Muscle layer of colon (tissue), 2 donors: Measurements from ENCODE around the gene AMY2B.
"Not testable (repeated sequence)": the region's sequence is repeated elsewhere in the genome, so short reads cannot be mapped to it uniquely, and the experiment has no call there.

Source experiments
- H3K27ac ChIP-seq: one replicate; pipeline ENCODE4 v1.7.0; 2013; ENCODE audit warnings: low read depth, mild to moderate bottlenecking, low read length, moderate library complexity
- H3K27me3 ChIP-seq, 2 donors: one replicate each; pipeline ENCODE4 v1.7.0; 2013; ENCODE audit warnings: low read length in 2 of 2, mild to moderate bottlenecking in 2 of 2; ENCODE audit not compliant: insufficient read depth in 2 of 2, control insufficient read depth in 1 of 2
- H3K36me3 ChIP-seq: one replicate; pipeline ENCODE4 v1.7.0; 2013; ENCODE audit warnings: mild to moderate bottlenecking, low read length; ENCODE audit not compliant: insufficient read depth
- H3K4me1 ChIP-seq: one replicate; pipeline ENCODE4 v1.7.0; 2013; ENCODE audit warnings: mild to moderate bottlenecking, low read length; ENCODE audit not compliant: insufficient read depth
- H3K4me3 ChIP-seq, 2 donors: one replicate each; pipeline ENCODE4 v1.7.0; 2013; ENCODE audit warnings: low read length in 2 of 2, low read depth in 1 of 2, mild to moderate bottlenecking in 1 of 2, moderate library complexity in 1 of 2
- H3K9ac ChIP-seq: one replicate; pipeline ENCODE4 v1.7.0; 2013; ENCODE audit warnings: low read length
- H3K9me3 ChIP-seq: one replicate; pipeline ENCODE4 v1.7.0; 2013; ENCODE audit warnings: mild to moderate bottlenecking, low read length
- donor health status: abdominal sarcoma.
- donor health status: Adenocarcinoma of cecum.

The AMY2B gene

GRCh38 chr1:103561643-103562395, 9.6 kb upstream of the AMY2B start:
- H3K9ac ChIP-seq = no peak overlapping the region
- no peak overlapping the region for H3K4me3 ChIP-seq
- no peaks in the 10 kb centered on the region for H3K9me3 ChIP-seq
- H3K4me1 ChIP-seq = no peaks in the 10 kb centered on the region
- no peak overlapping the region for H3K27ac ChIP-seq
- no peaks in the 10 kb centered on the region for H3K27me3 ChIP-seq
- H3K36me3 ChIP-seq = no peaks in the 10 kb centered on the region

DNA sequence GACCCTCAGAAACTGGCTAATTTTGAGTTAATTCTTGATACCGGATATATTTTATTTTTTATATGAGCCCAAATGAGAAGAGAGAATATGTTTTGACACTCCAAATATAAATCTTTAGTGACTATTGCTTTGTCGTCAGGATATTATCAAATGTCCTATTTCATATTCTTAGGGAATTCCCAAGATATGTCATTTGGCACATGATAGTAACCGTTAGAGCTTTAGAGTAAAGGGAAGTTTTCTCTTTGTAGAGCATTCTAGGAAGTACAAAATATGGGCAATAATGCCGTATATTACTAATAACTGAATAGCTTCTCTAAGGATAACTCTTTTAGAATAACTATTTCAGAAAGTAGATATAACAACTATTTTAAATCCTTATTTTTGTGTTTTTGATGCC, 8.3 kb upstream of the AMY2B start:
- Histone ChIP-seq H3K4me3 (no peak overlapping the region), H3K27me3 (no peaks in the 10 kb centered on the region), H3K4me1 (no peaks in the 10 kb centered on the region)

DNA sequence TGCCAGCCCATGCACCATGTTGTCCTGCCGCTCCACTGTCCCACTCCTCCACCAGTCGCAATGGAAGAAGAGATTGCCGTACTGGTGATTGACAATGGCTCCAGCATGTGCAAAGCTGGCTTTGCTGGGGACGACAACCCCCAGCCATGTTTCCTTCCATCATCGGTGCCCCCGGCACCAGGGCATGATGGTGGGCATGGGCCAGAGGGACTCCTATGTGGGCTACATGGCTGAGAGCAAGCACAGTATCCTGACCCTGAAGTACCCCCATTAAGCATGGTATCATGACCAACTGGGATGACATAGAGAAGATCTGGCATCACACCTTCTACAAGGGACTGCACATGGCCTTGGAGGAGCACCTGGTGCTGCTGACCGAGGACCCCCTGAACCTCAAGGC, 1.9 kb upstream of the AMY2B start:
- Histone ChIP-seq H3K36me3 (no peaks in the 10 kb centered on the region), H3K9me3 (no peaks in the 10 kb centered on the region), H3K9ac (no peak overlapping the region), H3K4me3 (no peak overlapping the region), H3K4me1 (no peaks in the 10 kb centered on the region), H3K27ac (no peak overlapping the region), H3K27me3 (no peaks in the 10 kb centered on the region)

More for the DNA sequence above, 8.3 kb upstream of the AMY2B start:
- Histone ChIP-seq H3K9ac (no peak overlapping the region), H3K27ac (no peak overlapping the region), H3K36me3 (no peaks in the 10 kb centered on the region), H3K9me3 (no peaks in the 10 kb centered on the region)

DNA sequence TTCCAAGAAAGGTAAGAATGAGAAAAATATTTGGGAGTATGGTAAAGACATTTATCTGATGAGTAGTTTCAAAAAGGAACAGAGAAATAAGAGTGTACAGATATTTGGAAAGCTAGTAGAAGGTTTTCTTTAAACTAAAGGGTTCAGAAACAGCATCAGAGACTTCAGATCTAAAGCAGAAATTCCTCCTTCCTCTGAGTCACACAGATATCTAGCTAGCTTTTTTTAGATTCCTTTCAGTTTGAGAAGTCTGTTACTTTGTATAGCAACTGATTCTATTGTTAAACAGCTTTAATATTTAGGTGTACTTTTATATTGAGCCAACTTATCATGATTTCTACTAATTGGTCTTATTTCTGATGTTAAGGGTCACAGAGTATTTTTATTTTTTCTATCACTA, 4.7 kb downstream of the AMY2B start:
- no peaks in the 10 kb centered on the region for H3K4me1 ChIP-seq
- no peaks in the 10 kb centered on the region for H3K9me3 ChIP-seq
- H3K27me3 ChIP-seq = no peaks in the 10 kb centered on the region
- H3K27ac ChIP-seq = no peak overlapping the region
- no peak overlapping the region for H3K4me3 ChIP-seq
- H3K36me3 ChIP-seq = no peaks in the 10 kb centered on the region
- no peak overlapping the region for H3K9ac ChIP-seq

DNA sequence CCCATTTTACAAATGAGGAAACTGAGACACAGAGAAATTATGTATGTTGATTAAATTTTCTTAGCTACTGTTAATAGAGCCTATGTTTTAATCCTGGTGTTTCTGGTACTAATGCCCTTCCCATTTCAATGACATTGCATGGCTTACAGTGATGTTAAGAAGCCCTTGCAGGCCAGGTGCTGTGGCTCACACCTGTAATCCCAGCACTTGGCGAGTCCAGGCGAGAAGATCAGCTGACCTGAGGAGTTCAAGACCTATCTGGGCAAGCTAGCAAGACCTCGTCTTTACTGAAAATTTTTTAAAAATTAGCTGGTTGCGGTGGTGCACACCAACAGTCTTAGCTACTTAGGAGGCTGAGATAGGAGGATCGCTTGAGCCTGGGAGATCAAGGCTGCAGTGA, 5.4 kb downstream of the AMY2B start:
- H3K27ac ChIP-seq, H3K36me3 ChIP-seq, H3K4me1 ChIP-seq, H3K9ac ChIP-seq, H3K27me3 ChIP-seq, H3K9me3 ChIP-seq, H3K4me3 ChIP-seq: not testable (repeated sequence)

- Histone ChIP-seq H3K9ac (no peak overlapping the region), H3K9me3 (no peaks in the 10 kb centered on the region), H3K4me3 (no peak overlapping the region), H3K36me3 (no peaks in the 10 kb centered on the region), H3K4me1 (no peaks in the 10 kb centered on the region), H3K27me3 (no peaks in the 10 kb centered on the region), H3K27ac (no peak overlapping the region)
Measured at GRCh38 chr1:103582464-103582863, 11.1 kb downstream of the AMY2B start.

DNA sequence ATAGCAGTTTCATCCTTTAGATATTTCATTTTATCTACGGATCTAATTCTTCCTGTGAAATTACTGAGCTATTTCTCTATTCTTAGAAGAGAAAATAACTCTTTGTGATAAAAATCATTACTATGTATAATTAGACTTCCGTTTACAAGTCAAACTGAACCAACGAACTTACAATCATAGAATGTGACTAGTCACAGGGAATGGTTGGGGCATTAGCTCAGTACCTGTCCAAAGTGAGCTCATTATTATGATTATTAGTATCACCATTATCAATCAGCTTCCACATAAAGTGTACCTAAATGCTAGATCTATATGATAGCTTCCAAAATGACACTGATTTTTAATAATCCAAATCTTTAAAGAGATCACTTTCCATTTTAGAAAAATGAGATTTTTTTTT, 12.5 kb downstream of the AMY2B start:
- H3K27ac ChIP-seq = no peak overlapping the region
- no peaks in the 10 kb centered on the region for H3K9me3 ChIP-seq
- no peaks in the 10 kb centered on the region for H3K36me3 ChIP-seq
- no peaks in the 10 kb centered on the region for H3K27me3 ChIP-seq
- no peak overlapping the region for H3K4me3 ChIP-seq
- no peak overlapping the region for H3K9ac ChIP-seq
- H3K4me1 ChIP-seq = no peaks in the 10 kb centered on the region

DNA sequence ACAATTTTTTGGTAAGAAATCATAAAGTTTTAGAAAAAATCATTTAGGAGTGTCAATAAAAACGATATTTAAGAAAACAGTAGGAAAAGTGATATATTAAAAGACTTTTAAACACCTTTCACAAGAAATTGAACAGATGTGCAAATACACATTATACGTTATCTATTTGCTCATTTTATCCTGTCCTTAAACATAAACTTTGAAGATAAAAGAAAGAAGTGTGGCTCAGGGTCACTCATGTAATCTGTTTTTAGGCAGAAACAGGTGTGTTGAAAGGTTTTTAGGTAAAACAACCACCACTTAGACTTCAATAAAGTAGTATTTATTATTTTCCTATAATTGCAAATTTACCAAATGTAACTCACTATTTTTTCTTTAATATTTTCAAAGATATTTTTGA, 13.1 kb downstream of the AMY2B start:
- no peaks in the 10 kb centered on the region for H3K9me3 ChIP-seq
- H3K36me3 ChIP-seq = no peaks in the 10 kb centered on the region
- no peak overlapping the region for H3K27ac ChIP-seq
- no peaks in the 10 kb centered on the region for H3K27me3 ChIP-seq
- H3K4me1 ChIP-seq = no peaks in the 10 kb centered on the region
- no peak overlapping the region for H3K9ac ChIP-seq
- no peak overlapping the region for H3K4me3 ChIP-seq

GRCh38 chr1:103602740-103603139, 31.4 kb downstream of the AMY2B start:
- not testable (repeated sequence) for H3K27ac ChIP-seq, H3K4me1 ChIP-seq, H3K4me3 ChIP-seq, H3K9me3 ChIP-seq, H3K9ac ChIP-seq, H3K27me3 ChIP-seq, H3K36me3 ChIP-seq

GRCh38 chr1:103616362-103616761, 45.0 kb downstream of the AMY2B start:
- H3K27me3 ChIP-seq = no peaks in the 10 kb centered on the region
- H3K27ac ChIP-seq = no peak overlapping the region
- H3K4me1 ChIP-seq = no peaks in the 10 kb centered on the region
- H3K9me3 ChIP-seq = no peaks in the 10 kb centered on the region
- H3K4me3 ChIP-seq = no peak overlapping the region
- no peaks in the 10 kb centered on the region for H3K36me3 ChIP-seq
- no peak overlapping the region for H3K9ac ChIP-seq

GRCh38 chr1:103616994-103617477, 45.6 kb downstream of the AMY2B start, which contains the start of gene AMY2A:
Gene AMY2A, plus strand, starts transcription at chr1:103617427. Its CDS starts 14 bp downstream, at chr1:103617441.
- not testable (repeated sequence) for H3K9me3 ChIP-seq, H3K4me1 ChIP-seq, H3K27me3 ChIP-seq, H3K36me3 ChIP-seq, H3K4me3 ChIP-seq, H3K9ac ChIP-seq, H3K27ac ChIP-seq

DNA sequence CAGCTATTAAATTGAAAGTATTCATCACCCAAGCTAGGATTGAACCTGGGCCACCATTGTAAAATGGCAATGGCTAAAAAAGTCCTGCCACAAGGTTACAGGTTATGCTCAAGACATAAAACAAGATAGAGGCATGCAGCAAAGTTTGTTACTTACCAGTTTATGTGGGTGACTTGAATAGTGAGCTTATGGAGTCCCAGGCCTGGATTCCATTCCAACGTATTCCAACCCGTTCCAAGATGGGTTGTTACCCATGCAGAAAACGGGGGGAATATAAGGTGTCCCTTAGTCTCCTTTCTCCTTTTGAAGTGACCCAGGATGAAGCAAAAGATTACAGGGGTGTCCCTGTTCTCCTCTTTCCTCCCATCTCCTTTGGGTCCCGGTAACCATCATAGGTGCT, 56.0 kb downstream of the AMY2B start:
- H3K36me3 ChIP-seq, H3K9me3 ChIP-seq, H3K4me1 ChIP-seq, H3K27me3 ChIP-seq, H3K27ac ChIP-seq, H3K9ac ChIP-seq, H3K4me3 ChIP-seq: not testable (repeated sequence)
